Measurements from ENCODE around the gene GRAMD1C. TPM values are rescaled to one million over a fixed set of nuclear protein-coding genes. Genes with fewer than 3 reads are reported as not detected.
A peak's percentile ranks its signal among the peaks of the same experiment; 100 is the strongest.

The GRAMD1C gene
- total RNA-seq, 1 experiment from 2014 or later, result 1.0 TPM

GRCh38 chr3:113894927-113895326, 56.3 kb downstream of the GRAMD1C start:
- no peak for DNase-seq
- Histone ChIP-seq H3K36me3 (replicated peaks; ENCODE audit: control insufficient read depth, insufficient read depth, low read length) (no peaks in the 10 kb centered on the region), H3K27me3 (ENCODE audit: control insufficient read depth, insufficient read depth, low read length) (no peaks in the 10 kb centered on the region), H3K4me3 (ENCODE audit: insufficient read depth, low read depth, low read length) (no peak overlapping the region)

- Histone ChIP-seq H3K36me3 (replicated peaks; ENCODE audit: control insufficient read depth, insufficient read depth, low read length) (no peaks in the 10 kb centered on the region), H3K4me3 (ENCODE audit: insufficient read depth, low read depth, low read length) (no peak overlapping the region), H3K27me3 (ENCODE audit: control insufficient read depth, insufficient read depth, low read length) (no peaks in the 10 kb centered on the region)
- no peak for DNase-seq
Measured at GRCh38 chr3:113895964-113896363, 57.4 kb downstream of the GRAMD1C start.

GRCh38 chr3:113896930-113897329, 58.3 kb downstream of the GRAMD1C start:
- Histone ChIP-seq H3K4me3 (ENCODE audit: insufficient read depth, low read depth, low read length) (no peak overlapping the region), H3K27me3 (ENCODE audit: control insufficient read depth, insufficient read depth, low read length) (no peaks in the 10 kb centered on the region), H3K36me3 (replicated peaks; ENCODE audit: control insufficient read depth, insufficient read depth, low read length) (no peaks in the 10 kb centered on the region)
- no peak for DNase-seq

GRCh38 chr3:113897373-113897777, 58.8 kb downstream of the GRAMD1C start:
- Histone ChIP-seq H3K4me3 (ENCODE audit: insufficient read depth, low read depth, low read length) (no peak overlapping the region), H3K36me3 (replicated peaks; ENCODE audit: control insufficient read depth, insufficient read depth, low read length) (no peaks in the 10 kb centered on the region), H3K27me3 (ENCODE audit: control insufficient read depth, insufficient read depth, low read length) (no peaks in the 10 kb centered on the region)
- DNase-seq, result no peak

GRCh38 chr3:113898892-113899291, 60.3 kb downstream of the GRAMD1C start:
- H3K36me3 ChIP-seq (replicated peaks; ENCODE audit: control insufficient read depth, insufficient read depth, low read length), result no peaks in the 10 kb centered on the region
- no peak for DNase-seq
- no peaks in the 10 kb centered on the region for H3K27me3 ChIP-seq (ENCODE audit: control insufficient read depth, insufficient read depth, low read length)
- H3K4me3 ChIP-seq (ENCODE audit: insufficient read depth, low read depth, low read length), result no peak overlapping the region

- no peak for DNase-seq
- H3K4me3 ChIP-seq (ENCODE audit: insufficient read depth, low read depth, low read length), result no peak overlapping the region
- H3K36me3 ChIP-seq (replicated peaks; ENCODE audit: control insufficient read depth, insufficient read depth, low read length), result no peaks in the 10 kb centered on the region
- no peaks in the 10 kb centered on the region for H3K27me3 ChIP-seq (ENCODE audit: control insufficient read depth, insufficient read depth, low read length)
Measured at GRCh38 chr3:113906568-113907140, 68.1 kb downstream of the GRAMD1C start.

GRCh38 chr3:113908133-113908532, 69.5 kb downstream of the GRAMD1C start:
- DNase-seq, result no peak
- Histone ChIP-seq H3K27me3 (ENCODE audit: control insufficient read depth, insufficient read depth, low read length) (no peaks in the 10 kb centered on the region), H3K4me3 (ENCODE audit: insufficient read depth, low read depth, low read length) (no peak overlapping the region), H3K36me3 (replicated peaks; ENCODE audit: control insufficient read depth, insufficient read depth, low read length) (no peaks in the 10 kb centered on the region)

GRCh38 chr3:113910966-113911365, 72.4 kb downstream of the GRAMD1C start:
- no peak for DNase-seq
- Histone ChIP-seq H3K4me3 (ENCODE audit: insufficient read depth, low read depth, low read length) (no peak overlapping the region), H3K36me3 (replicated peaks; ENCODE audit: control insufficient read depth, insufficient read depth, low read length) (no peaks in the 10 kb centered on the region), H3K27me3 (ENCODE audit: control insufficient read depth, insufficient read depth, low read length) (no peaks in the 10 kb centered on the region)

GRCh38 chr3:113912552-113913236, 74.1 kb downstream of the GRAMD1C start:
- H3K4me3 ChIP-seq (ENCODE audit: insufficient read depth, low read depth, low read length), result no peak overlapping the region
- DNase-seq, result peak; percentile 41

GRCh38 chr3:113914646-113915045, 76.1 kb downstream of the GRAMD1C start:
- no peak for DNase-seq
- no peaks in the 10 kb centered on the region for H3K36me3 ChIP-seq (replicated peaks; ENCODE audit: control insufficient read depth, insufficient read depth, low read length)
- H3K4me3 ChIP-seq (ENCODE audit: insufficient read depth, low read depth, low read length), result no peak overlapping the region
- H3K27me3 ChIP-seq (ENCODE audit: control insufficient read depth, insufficient read depth, low read length), result no peaks in the 10 kb centered on the region

More at GRCh38 chr3:113912552-113913236, 74.1 kb downstream of the GRAMD1C start:
- no peaks in the 10 kb centered on the region for H3K36me3 ChIP-seq (replicated peaks; ENCODE audit: control insufficient read depth, insufficient read depth, low read length)
- no peaks in the 10 kb centered on the region for H3K27me3 ChIP-seq (ENCODE audit: control insufficient read depth, insufficient read depth, low read length)

- H3K36me3 ChIP-seq (replicated peaks; ENCODE audit: control insufficient read depth, insufficient read depth, low read length), result no peaks in the 10 kb centered on the region
- H3K27me3 ChIP-seq (ENCODE audit: control insufficient read depth, insufficient read depth, low read length), result no peaks in the 10 kb centered on the region
- H3K4me3 ChIP-seq (ENCODE audit: insufficient read depth, low read depth, low read length), result no peak overlapping the region
- no peak for DNase-seq
Measured at GRCh38 chr3:113927556-113927955, 89.0 kb downstream of the GRAMD1C start.

- H3K27me3 ChIP-seq (ENCODE audit: control insufficient read depth, insufficient read depth, low read length), result peaks cover 14% of the 10 kb centered on the region
- peak overlapping the region; percentile 72 for H3K4me3 ChIP-seq (ENCODE audit: insufficient read depth, low read depth, low read length)
- no peaks in the 10 kb centered on the region for H3K36me3 ChIP-seq (replicated peaks; ENCODE audit: control insufficient read depth, insufficient read depth, low read length)
- DNase-seq, result no peak
Measured at GRCh38 chr3:113946831-113947230, 108.2 kb downstream of the GRAMD1C start.

GRCh38 chr3:113947372-113948014, 108.9 kb downstream of the GRAMD1C start, which contains the start of gene ZDHHC23:
Gene ZDHHC23 (plus strand): TSS chr3:113948013. CDS start chr3:113948803, 790 bp downstream.
- peak; percentile 92 for DNase-seq
- H3K36me3 ChIP-seq (replicated peaks; ENCODE audit: control insufficient read depth, insufficient read depth, low read length), result no peaks in the 10 kb centered on the region
- peaks cover 14% of the 10 kb centered on the region for H3K27me3 ChIP-seq (ENCODE audit: control insufficient read depth, insufficient read depth, low read length)
- H3K4me3 ChIP-seq (ENCODE audit: insufficient read depth, low read depth, low read length), result peak within 1 kb of the TSS; percentile 72

- Histone ChIP-seq H3K27me3 (ENCODE audit: control insufficient read depth, insufficient read depth, low read length) (peaks cover 14% of the 10 kb centered on the region), H3K36me3 (replicated peaks; ENCODE audit: control insufficient read depth, insufficient read depth, low read length) (no peaks in the 10 kb centered on the region), H3K4me3 (ENCODE audit: insufficient read depth, low read depth, low read length) (peak overlapping the region; percentile 72)
- DNase-seq, result peak; percentile 87
Measured at GRCh38 chr3:113948015-113948917, 109.7 kb downstream of the GRAMD1C start.
